Activated T-cell treated with anti-CD3 and anti-CD28 coated beads, Interleukin-2, amount 50 U/mL, for 24 hours (primary cell): Measurements from ENCODE around the gene TESK2.

Experiments used
- DNase-seq: peaks from one replicate; pipeline ENCODE4 v3.0.0-alpha.2; 2020
- H3K27ac Mint-ChIP-seq: 2 replicates; pipeline ENCODE4 v1.8.0; 2020; ENCODE audit warnings: mild to moderate bottlenecking, mixed read lengths
- H3K27me3 Mint-ChIP-seq: 2 replicates; pipeline ENCODE4 v1.8.0; 2020; ENCODE audit warnings: mixed read lengths
- H3K36me3 Mint-ChIP-seq: 2 replicates; pipeline ENCODE4 v1.8.0; 2020; ENCODE audit warnings: low read depth, mixed read lengths
- H3K4me1 Mint-ChIP-seq: 2 replicates; pipeline ENCODE4 v1.8.0; 2020; ENCODE audit warnings: low read depth, mixed read lengths
- H3K4me3 Mint-ChIP-seq: 2 replicates; pipeline ENCODE4 v1.8.0; 2020; ENCODE audit warnings: mild to moderate bottlenecking, moderate library complexity, mixed read lengths
- H3K9me3 Mint-ChIP-seq: 2 replicates; pipeline ENCODE4 v1.8.0; 2020; ENCODE audit warnings: mixed read lengths

The TESK2 gene

GRCh38 chr1:45429561-45430159, 61.3 kb downstream of the TESK2 start:
- DNase-seq, result no peak
- Mint-ChIP-seq H3K9me3 (no peaks in the 10 kb centered on the region), H3K36me3 (no peaks in the 10 kb centered on the region), H3K27ac (no peak overlapping the region), H3K4me1 (peaks cover 5% of the 10 kb centered on the region), H3K4me3 (no peak overlapping the region), H3K27me3 (no peaks in the 10 kb centered on the region)

DNA sequence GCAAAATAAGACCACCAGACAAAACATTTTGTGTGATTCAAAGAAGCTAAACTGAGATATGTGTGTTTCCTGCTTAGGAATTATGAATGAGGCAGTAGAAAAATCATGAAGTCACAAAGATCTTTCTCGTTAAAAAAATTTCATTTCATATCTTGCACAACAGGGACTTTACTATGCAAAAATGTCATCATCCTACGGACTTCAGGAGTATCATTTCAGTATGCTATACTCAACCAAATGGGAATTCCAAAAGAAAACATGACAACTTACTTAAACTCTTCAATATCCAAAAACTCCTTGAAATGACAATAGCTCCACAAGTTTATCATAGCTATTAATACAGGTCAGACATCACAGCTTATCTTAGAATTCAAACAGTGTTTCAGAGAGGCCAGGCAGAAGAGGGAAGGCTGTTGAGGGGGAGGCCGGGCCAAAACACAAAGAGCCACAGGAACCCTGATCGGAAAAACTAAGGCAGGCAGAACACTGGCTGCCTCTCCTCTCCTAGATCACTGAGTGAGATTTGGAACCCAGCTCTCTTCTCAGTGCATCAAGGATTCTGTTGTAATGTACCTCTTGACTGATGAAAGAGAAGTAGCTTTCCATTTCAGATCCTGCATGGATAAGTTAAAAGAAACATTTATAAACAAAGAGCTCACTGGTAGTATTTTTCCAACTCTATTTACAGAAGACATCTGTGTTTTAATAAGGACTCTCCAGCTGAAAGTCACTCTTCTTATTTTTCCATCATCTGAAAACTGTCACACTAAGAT, 66.9 kb downstream of the TESK2 start:
- DNase-seq, result no peak
- peaks cover 9% of the 10 kb centered on the region for H3K36me3 Mint-ChIP-seq
- H3K9me3 Mint-ChIP-seq, result peaks cover 3% of the 10 kb centered on the region
- no peaks in the 10 kb centered on the region for H3K27me3 Mint-ChIP-seq
- no peaks in the 10 kb centered on the region for H3K4me1 Mint-ChIP-seq
- H3K27ac Mint-ChIP-seq, result no peak overlapping the region
- H3K4me3 Mint-ChIP-seq, result no peak overlapping the region

DNA sequence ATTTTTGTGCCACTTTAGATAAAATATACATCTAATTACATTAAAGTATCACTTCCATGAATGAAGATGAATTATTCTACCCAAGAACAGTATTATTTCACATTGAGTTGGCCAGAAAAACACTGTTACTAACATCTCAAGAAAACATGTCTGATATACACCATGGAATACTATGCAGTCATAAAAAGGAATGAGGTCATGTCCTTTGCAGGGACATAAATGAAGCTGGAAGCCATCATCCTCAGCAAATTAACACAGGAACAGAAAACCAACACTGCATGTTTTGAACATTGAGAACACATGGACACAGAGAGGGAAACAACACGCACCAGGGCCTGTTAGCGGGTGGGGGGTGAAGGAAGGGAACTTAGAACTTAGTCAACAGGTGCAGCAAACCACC, 69.0 kb downstream of the TESK2 start:
- Mint-ChIP-seq H3K4me1 (no peaks in the 10 kb centered on the region), H3K9me3 (peaks cover 3% of the 10 kb centered on the region), H3K27me3 (no peaks in the 10 kb centered on the region), H3K36me3 (peaks cover 9% of the 10 kb centered on the region), H3K4me3 (no peak overlapping the region), H3K27ac (no peak overlapping the region)
- DNase-seq, result no peak

DNA sequence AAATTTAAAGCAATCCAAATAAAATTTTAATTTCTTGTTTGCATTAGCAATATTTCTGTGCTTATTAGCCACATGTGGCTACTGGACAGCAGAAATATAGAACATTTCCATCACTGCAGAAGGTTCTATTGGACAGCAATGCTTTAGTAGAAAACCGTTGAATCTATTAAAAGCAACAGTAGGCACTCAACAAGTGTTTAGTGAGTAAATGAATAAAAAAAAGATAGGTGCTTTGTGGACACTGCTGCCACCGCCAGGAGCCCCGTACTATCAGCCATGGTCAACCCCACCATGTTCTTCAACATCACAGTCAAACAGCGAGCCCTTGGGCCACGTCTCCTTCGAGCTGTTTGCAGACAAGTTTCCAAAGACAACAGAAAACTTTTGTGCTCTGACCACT, 76.2 kb downstream of the TESK2 start:
- H3K4me1 Mint-ChIP-seq, result no peaks in the 10 kb centered on the region
- H3K27ac Mint-ChIP-seq, result no peak overlapping the region
- H3K27me3 Mint-ChIP-seq, result no peaks in the 10 kb centered on the region
- H3K9me3 Mint-ChIP-seq, result no peaks in the 10 kb centered on the region
- no peak overlapping the region for H3K4me3 Mint-ChIP-seq
- no peak for DNase-seq
- H3K36me3 Mint-ChIP-seq, result no peaks in the 10 kb centered on the region

DNA sequence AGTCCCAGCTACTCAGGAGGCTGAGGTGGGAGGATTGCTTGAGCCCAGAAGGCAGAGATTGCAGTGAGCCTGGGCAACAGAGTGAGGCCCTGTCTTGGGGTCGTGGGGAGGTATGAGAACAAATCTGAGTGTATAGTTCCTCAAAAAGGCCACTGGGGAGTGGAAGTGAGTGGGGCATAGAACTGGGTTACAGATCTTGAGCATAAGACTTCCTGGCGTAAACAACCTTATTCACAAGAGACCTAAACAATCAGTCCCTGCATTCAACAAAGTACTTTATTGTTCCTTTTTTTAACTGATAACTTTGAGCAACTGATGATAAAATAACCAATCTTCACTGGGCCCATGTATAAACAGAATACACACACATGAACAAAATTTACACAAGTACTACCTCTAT, 78.1 kb downstream of the TESK2 start:
- Mint-ChIP-seq H3K4me3 (no peak overlapping the region), H3K36me3 (no peaks in the 10 kb centered on the region)

DNA sequence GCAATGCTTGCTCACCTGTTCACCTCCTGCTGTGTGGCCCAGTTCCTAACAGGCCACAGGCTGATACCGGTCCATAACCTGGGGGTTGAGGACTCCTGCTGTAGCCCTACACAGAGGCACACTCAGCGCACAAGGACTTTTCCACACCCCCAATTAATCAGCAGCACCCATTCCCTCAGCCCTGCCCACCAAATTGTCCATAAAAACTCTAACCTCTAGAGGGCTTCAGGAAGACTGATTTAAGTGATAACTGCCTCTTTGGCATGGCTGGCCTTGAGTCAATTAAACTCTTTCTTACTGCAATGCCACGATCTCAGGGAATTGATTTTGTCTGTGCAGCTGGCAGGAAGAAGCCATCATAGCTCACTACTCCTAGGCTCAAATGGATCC, 79.5 kb downstream of the TESK2 start:
- Mint-ChIP-seq H3K9me3 (no peaks in the 10 kb centered on the region), H3K36me3 (no peaks in the 10 kb centered on the region), H3K4me1 (peaks cover 2% of the 10 kb centered on the region), H3K27me3 (no peaks in the 10 kb centered on the region), H3K27ac (no peak overlapping the region), H3K4me3 (no peak overlapping the region)
- no peak for DNase-seq

More for the DNA sequence above, 78.1 kb downstream of the TESK2 start:
- Mint-ChIP-seq H3K9me3 (no peaks in the 10 kb centered on the region), H3K27ac (no peak overlapping the region), H3K4me1 (peaks cover 2% of the 10 kb centered on the region), H3K27me3 (no peaks in the 10 kb centered on the region)
- no peak for DNase-seq

- Mint-ChIP-seq H3K4me1 (peaks cover 2% of the 10 kb centered on the region), H3K27me3 (no peaks in the 10 kb centered on the region), H3K27ac (no peak overlapping the region), H3K9me3 (no peaks in the 10 kb centered on the region), H3K4me3 (no peak overlapping the region), H3K36me3 (no peaks in the 10 kb centered on the region)
- no peak for DNase-seq
These were observed 80.0 kb downstream of the TESK2 start for GRCh38 chr1:45410850-45411509.

- Mint-ChIP-seq H3K27ac (no peak overlapping the region), H3K27me3 (no peaks in the 10 kb centered on the region), H3K4me1 (peaks cover 2% of the 10 kb centered on the region), H3K9me3 (no peaks in the 10 kb centered on the region), H3K4me3 (no peak overlapping the region), H3K36me3 (no peaks in the 10 kb centered on the region)
- no peak for DNase-seq
These were observed 81.7 kb downstream of the TESK2 start for GRCh38 chr1:45409276-45409675.

DNA sequence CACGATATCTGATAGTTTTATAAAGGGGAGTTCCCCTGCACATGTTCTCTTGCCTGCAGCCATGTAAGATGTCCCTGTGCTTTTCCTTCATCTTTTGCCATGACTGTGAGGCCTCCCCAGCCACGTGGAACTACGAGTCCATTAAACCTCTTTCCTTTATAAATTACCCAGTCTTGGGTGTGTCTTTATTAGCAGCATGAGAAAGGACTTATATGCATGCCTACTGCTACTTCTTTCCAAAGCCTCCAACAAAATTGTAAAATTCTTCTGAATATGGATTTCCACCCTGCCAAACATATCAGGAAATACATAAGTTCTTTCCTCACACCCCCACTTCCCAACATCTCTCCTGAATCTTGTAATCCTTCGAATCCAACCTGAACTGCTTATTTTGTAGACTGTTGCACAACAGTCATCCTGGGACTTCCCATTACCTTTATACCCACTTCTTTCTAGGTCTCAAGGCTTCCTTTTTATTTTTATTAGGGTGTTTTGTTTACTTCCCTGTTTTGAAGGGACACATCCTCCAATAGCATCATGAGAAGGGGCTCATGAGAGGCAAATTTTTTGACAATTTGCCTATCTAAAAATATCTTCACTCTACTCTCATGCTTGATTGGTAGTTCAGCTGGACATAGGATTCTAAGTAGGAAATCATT, 83.2 kb downstream of the TESK2 start:
- DNase-seq, result no peak
- Mint-ChIP-seq H3K36me3 (no peaks in the 10 kb centered on the region), H3K9me3 (no peaks in the 10 kb centered on the region), H3K4me1 (peaks cover 2% of the 10 kb centered on the region), H3K4me3 (no peak overlapping the region), H3K27ac (no peak overlapping the region), H3K27me3 (no peaks in the 10 kb centered on the region)

DNA sequence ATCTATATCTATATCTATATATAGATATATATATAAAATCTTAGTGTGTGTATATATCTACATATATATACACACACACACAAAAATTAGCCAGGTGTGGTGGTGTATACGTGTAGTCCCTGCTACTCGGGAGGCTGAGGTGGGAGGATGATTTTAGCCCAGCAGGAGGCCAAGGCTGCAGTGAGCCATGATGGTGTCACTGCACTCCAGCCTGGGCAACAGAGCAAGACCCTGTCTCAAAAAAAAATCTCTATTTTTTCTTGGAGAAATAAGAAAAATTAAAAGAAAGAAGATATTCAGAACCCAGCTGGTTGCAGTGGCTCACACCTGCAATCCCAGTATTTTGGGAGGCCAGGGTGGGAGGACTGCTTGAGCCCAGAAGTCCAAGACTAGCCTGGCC, 85.3 kb downstream of the TESK2 start:
- Mint-ChIP-seq H3K27ac (no peak overlapping the region), H3K36me3 (no peaks in the 10 kb centered on the region), H3K4me1 (peaks cover 2% of the 10 kb centered on the region), H3K27me3 (no peaks in the 10 kb centered on the region), H3K4me3 (no peak overlapping the region), H3K9me3 (no peaks in the 10 kb centered on the region)
- no peak for DNase-seq

DNA sequence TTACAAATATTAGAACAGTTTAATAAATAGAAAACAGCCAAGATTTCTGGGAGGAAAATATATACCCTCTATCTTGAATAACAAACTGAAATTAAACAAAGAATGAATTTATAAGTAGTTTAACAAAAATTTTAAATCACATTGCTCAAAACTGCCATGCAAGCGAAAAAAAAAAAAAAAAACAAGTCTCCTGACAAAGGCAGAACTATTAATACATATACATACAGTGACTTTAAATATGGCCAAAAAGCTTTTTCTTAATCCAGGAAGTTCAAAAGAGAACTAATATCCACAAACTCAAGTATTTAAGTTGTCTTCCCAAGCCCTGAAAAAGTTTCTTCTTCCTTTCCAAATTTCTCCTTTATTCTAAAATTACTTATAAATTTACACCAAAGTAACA, 87.2 kb downstream of the TESK2 start:
- no peak for DNase-seq
- Mint-ChIP-seq H3K4me3 (no peak overlapping the region), H3K9me3 (no peaks in the 10 kb centered on the region), H3K27me3 (no peaks in the 10 kb centered on the region), H3K27ac (no peak overlapping the region), H3K36me3 (no peaks in the 10 kb centered on the region), H3K4me1 (no peaks in the 10 kb centered on the region)

- no peaks in the 10 kb centered on the region for H3K36me3 Mint-ChIP-seq
- H3K4me1 Mint-ChIP-seq, result no peaks in the 10 kb centered on the region
- no peak overlapping the region for H3K4me3 Mint-ChIP-seq
- DNase-seq, result no peak
- no peak overlapping the region for H3K27ac Mint-ChIP-seq
- H3K9me3 Mint-ChIP-seq, result no peaks in the 10 kb centered on the region
- H3K27me3 Mint-ChIP-seq, result no peaks in the 10 kb centered on the region
These were observed 87.7 kb downstream of the TESK2 start for GRCh38 chr1:45403298-45403697.

DNA sequence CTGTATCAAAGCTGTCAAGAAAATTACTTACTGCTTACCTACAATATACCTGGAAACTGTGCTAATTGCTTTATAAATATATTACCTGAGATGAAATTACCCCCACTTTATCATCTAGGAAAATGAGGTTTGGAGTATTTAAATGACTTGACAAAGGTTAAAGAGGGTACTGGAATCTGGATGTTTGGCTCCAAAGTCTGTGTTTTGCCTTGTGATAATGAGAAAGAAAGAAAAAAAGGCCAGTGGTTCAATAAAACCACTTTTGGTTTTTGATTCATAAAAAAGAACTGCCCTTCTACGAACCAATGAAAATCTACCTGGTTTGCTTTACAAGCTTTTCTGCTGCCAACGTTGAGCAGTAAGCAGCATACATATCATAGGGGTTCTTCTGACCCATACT, 89.4 kb downstream of the TESK2 start:
- H3K27ac Mint-ChIP-seq, result no peak overlapping the region
- no peaks in the 10 kb centered on the region for H3K4me1 Mint-ChIP-seq
- no peak for DNase-seq
- no peaks in the 10 kb centered on the region for H3K9me3 Mint-ChIP-seq
- no peaks in the 10 kb centered on the region for H3K27me3 Mint-ChIP-seq
- H3K36me3 Mint-ChIP-seq, result no peaks in the 10 kb centered on the region
- no peak overlapping the region for H3K4me3 Mint-ChIP-seq

DNA sequence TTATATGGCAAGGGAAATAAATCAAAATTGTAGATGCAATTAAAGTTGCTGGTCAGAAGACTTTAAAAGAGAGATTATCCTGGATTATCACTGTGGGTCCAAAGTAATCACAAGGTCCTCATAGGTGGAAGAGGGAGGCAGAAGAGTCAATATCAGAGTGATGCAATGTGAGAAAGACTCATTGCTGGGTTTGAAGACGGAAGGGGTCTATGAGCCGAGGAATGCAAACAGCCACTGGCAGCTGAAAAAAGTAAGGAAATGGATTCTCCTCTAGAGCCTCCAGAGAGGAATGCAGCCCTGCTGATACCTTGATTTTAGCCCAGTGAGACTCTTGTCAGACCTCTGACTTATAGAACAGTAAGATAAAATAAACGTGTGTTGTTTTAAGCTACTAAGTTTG, 90.9 kb downstream of the TESK2 start:
- H3K27ac Mint-ChIP-seq, result no peak overlapping the region
- no peaks in the 10 kb centered on the region for H3K36me3 Mint-ChIP-seq
- H3K27me3 Mint-ChIP-seq, result no peaks in the 10 kb centered on the region
- DNase-seq, result no peak
- no peak overlapping the region for H3K4me3 Mint-ChIP-seq
- H3K4me1 Mint-ChIP-seq, result peaks cover 6% of the 10 kb centered on the region
- H3K9me3 Mint-ChIP-seq, result no peaks in the 10 kb centered on the region

GRCh38 chr1:45397285-45397684, 93.7 kb downstream of the TESK2 start:
- DNase-seq, result no peak
- Mint-ChIP-seq H3K36me3 (no peaks in the 10 kb centered on the region), H3K27ac (no peak overlapping the region), H3K27me3 (no peaks in the 10 kb centered on the region), H3K4me3 (no peak overlapping the region), H3K4me1 (peaks cover 24% of the 10 kb centered on the region), H3K9me3 (no peaks in the 10 kb centered on the region)
